Measurements from ENCODE around the gene THBS3. TPM values are rescaled to one million over a fixed set of nuclear protein-coding genes. Genes with fewer than 3 reads are reported as not detected.
"Not testable (repeated sequence)": the region's sequence is repeated elsewhere in the genome, so short reads cannot be mapped to it uniquely, and the experiment has no call there.

The THBS3 gene
- total RNA-seq, 1 donor: 41.1 TPM

- no peak for DNase-seq (ENCODE audit: low read depth)
- no peak for TF ChIP-seq CTCF (IDR thresholded peaks at IDR 0.05; ENCODE audit: insufficient read depth, low read length)
Measured at GRCh38 chr1:155228096-155228427, 20.4 kb upstream of the THBS3 start.

GRCh38 chr1:155227261-155228095, 19.8 kb upstream of the THBS3 start:
- H3K4me3 ChIP-seq (ENCODE audit: low read depth, low read length): peak overlapping the region; percentile 90
- no peak for TF ChIP-seq CTCF (IDR thresholded peaks at IDR 0.05; ENCODE audit: insufficient read depth, low read length)
- DNase-seq (ENCODE audit: low read depth): peak; percentile 99

More at GRCh38 chr1:155228096-155228427, 20.4 kb upstream of the THBS3 start:
- peak overlapping the region; percentile 55 for H3K4me3 ChIP-seq (ENCODE audit: low read depth, low read length)

- H3K4me3 ChIP-seq (ENCODE audit: low read depth, low read length): peak overlapping the region; percentile 90
- TF ChIP-seq CTCF (IDR thresholded peaks at IDR 0.05; ENCODE audit: insufficient read depth, low read length): no peak
- no peak for DNase-seq (ENCODE audit: low read depth)
Measured at GRCh38 chr1:155226910-155227260, 19.2 kb upstream of the THBS3 start.

- peak; percentile 83 for DNase-seq (ENCODE audit: low read depth)
- peak; percentile 63 for TF ChIP-seq CTCF (IDR thresholded peaks at IDR 0.05; ENCODE audit: insufficient read depth, low read length)
Measured at GRCh38 chr1:155226188-155226909, 18.7 kb upstream of the THBS3 start.

GRCh38 chr1:155225404-155225759, 17.7 kb upstream of the THBS3 start:
- H3K4me3 ChIP-seq (ENCODE audit: low read depth, low read length); DNase-seq (ENCODE audit: low read depth): not testable (repeated sequence)

More at GRCh38 chr1:155226188-155226909, 18.7 kb upstream of the THBS3 start:
- peak overlapping the region; percentile 90 for H3K4me3 ChIP-seq (ENCODE audit: low read depth, low read length)

- no peak overlapping the region for H3K4me3 ChIP-seq (ENCODE audit: low read depth, low read length)
- TF ChIP-seq CTCF (IDR thresholded peaks at IDR 0.05; ENCODE audit: insufficient read depth, low read length): no peak
Measured at GRCh38 chr1:155223047-155223446, 15.3 kb upstream of the THBS3 start.

GRCh38 chr1:155220211-155220965, 12.7 kb upstream of the THBS3 start:
- not testable (repeated sequence) for DNase-seq (ENCODE audit: low read depth); H3K4me3 ChIP-seq (ENCODE audit: low read depth, low read length)

More at GRCh38 chr1:155223047-155223446, 15.3 kb upstream of the THBS3 start:
- DNase-seq (ENCODE audit: low read depth): no peak
